Activated gamma-delta T cell treated with Interleukin-2 at 50 U/mL for 16 hours (primary cell): ENCODE results near the gene PLEKHG7.
"Not testable (repeated sequence)": the region's sequence is repeated elsewhere in the genome, so short reads cannot be mapped to it uniquely, and the experiment has no call there.

ENCODE experiments used
- DNase-seq: peaks from one replicate; pipeline ENCODE4 v3.0.0-alpha.2; 2020

Gene PLEKHG7

GRCh38 chr12:92702754-92703679 is at the start of gene PLEKHG7:
TSS of gene PLEKHG7 (plus strand) at chr12:92702989. CDS start at chr12:92706632, 3,643 bp downstream.
- no peak for DNase-seq

GRCh38 chr12:92654256-92654655 is 48.5 kb upstream of the PLEKHG7 start:
- DNase-seq, result not testable (repeated sequence)

- DNase-seq, result no peak
Measured at GRCh38 chr12:92654929-92655328, 47.9 kb upstream of the PLEKHG7 start.

GRCh38 chr12:92656911-92657310 is 45.9 kb upstream of the PLEKHG7 start:
- DNase-seq, result no peak

GRCh38 chr12:92657770-92658169 is 45.0 kb upstream of the PLEKHG7 start:
- DNase-seq, result no peak

GRCh38 chr12:92658611-92659010 is 44.2 kb upstream of the PLEKHG7 start:
- DNase-seq, result no peak

GRCh38 chr12:92661269-92661668 is 41.5 kb upstream of the PLEKHG7 start:
- no peak for DNase-seq

GRCh38 chr12:92665496-92665895 is 37.3 kb upstream of the PLEKHG7 start:
- DNase-seq, result no peak

- no peak for DNase-seq
Measured at GRCh38 chr12:92668739-92669138, 34.0 kb upstream of the PLEKHG7 start.

GRCh38 chr12:92671524-92671923 is 31.3 kb upstream of the PLEKHG7 start:
- DNase-seq, result not testable (repeated sequence)

- no peak for DNase-seq
Measured at GRCh38 chr12:92673756-92674155, 29.0 kb upstream of the PLEKHG7 start.

GRCh38 chr12:92674500-92674899 is 28.3 kb upstream of the PLEKHG7 start:
- no peak for DNase-seq

GRCh38 chr12:92675092-92675865 is 27.5 kb upstream of the PLEKHG7 start:
- DNase-seq, result no peak

- DNase-seq, result no peak
Measured at GRCh38 chr12:92676710-92677109, 26.1 kb upstream of the PLEKHG7 start.

- DNase-seq, result no peak
Measured at GRCh38 chr12:92690601-92691000, 12.2 kb upstream of the PLEKHG7 start.

- DNase-seq, result no peak
Measured at GRCh38 chr12:92695056-92695455, 7.7 kb upstream of the PLEKHG7 start.

GRCh38 chr12:92695577-92695976 is 7.2 kb upstream of the PLEKHG7 start:
- DNase-seq, result no peak

- no peak for DNase-seq
Measured at GRCh38 chr12:92696216-92696615, 6.6 kb upstream of the PLEKHG7 start.

GRCh38 chr12:92698474-92698873 is 4.3 kb upstream of the PLEKHG7 start:
- no peak for DNase-seq

- no peak for DNase-seq
Measured at GRCh38 chr12:92701441-92701840, 1.3 kb upstream of the PLEKHG7 start.

- DNase-seq, result no peak
Measured at GRCh38 chr12:92703786-92704185, 997 bp downstream of the PLEKHG7 start.

- no peak for DNase-seq
Measured at GRCh38 chr12:92706594-92706993, 3.8 kb downstream of the PLEKHG7 start.

- DNase-seq, result no peak
Measured at GRCh38 chr12:92707926-92708325, 5.1 kb downstream of the PLEKHG7 start.

- no peak for DNase-seq
Measured at GRCh38 chr12:92715625-92716024, 12.8 kb downstream of the PLEKHG7 start.
